ELR (cell line): Measurements from ENCODE around the gene CCDC33.

Experiments used
- DNase-seq: peaks from one replicate; pipeline ENCODE4 v3.0.0-alpha.2; 2015; ENCODE audit warnings: low read depth

CCDC33 gene

DNA sequence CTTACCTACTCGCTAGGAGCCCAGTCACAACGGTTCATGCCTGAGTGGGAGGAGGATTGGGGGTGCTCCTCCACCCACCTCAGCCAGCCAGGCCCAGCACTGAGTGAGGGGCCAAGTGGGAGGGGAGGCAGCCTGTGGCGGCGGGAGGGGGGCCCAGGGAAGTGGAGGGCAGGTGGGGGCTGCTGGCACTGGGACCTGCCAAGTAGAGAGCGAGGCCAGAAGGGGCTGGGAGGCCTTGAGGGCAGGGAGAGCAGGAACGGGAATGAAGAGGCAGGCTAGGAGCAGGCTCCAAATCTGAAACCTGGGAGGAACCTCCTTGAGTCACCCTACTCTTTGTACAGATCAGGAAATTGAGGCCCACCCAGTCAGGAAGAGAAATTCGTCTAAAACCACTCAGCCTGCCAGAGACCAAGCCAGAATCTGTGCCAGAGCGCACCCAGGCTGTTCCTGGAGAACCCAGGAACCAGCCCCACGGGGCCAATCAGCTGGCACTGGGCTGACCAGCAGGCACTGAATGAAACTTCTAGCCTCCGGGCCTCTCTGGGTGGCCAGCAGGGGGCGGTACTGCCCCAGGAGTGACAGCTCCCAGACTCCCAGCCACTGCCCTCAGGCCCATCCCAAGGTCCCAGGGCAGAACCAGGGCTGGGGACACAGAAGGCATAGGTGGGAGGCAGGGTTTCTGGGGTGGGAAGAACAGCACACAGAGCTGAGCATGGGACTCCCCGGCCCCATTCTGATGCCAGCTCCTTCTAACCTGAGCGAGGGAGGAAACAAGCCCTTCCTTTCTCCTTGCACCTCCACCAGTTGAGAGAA, 146.1 kb downstream of the CCDC33 start:
- peak; percentile 84 for DNase-seq

DNA sequence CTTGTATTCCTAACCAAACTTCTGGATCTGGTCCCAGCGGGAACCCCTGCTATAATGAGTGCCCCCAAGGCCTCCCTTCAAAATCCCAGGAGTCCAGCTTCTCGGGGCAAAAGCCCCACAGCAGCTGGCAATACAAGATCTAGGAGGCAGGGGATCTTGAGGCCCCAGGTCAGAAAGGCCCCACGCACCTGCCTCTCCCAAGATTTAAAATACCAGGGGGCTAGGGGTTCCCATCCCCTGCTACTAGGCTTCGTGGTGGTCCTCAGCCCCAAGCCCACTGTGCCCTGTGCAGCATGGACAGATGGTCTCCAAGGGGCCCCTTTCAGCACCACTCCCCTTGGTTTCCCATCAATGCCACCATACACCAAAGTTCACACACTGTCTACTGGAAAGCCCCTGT, 147.2 kb downstream of the CCDC33 start:
- no peak for DNase-seq

GRCh38 chr15:74383695-74384565, 147.8 kb downstream of the CCDC33 start:
- DNase-seq: peak; percentile 77

- no peak for DNase-seq
Observed at GRCh38 chr15:74384566-74384880, 148.4 kb downstream of the CCDC33 start.

DNA sequence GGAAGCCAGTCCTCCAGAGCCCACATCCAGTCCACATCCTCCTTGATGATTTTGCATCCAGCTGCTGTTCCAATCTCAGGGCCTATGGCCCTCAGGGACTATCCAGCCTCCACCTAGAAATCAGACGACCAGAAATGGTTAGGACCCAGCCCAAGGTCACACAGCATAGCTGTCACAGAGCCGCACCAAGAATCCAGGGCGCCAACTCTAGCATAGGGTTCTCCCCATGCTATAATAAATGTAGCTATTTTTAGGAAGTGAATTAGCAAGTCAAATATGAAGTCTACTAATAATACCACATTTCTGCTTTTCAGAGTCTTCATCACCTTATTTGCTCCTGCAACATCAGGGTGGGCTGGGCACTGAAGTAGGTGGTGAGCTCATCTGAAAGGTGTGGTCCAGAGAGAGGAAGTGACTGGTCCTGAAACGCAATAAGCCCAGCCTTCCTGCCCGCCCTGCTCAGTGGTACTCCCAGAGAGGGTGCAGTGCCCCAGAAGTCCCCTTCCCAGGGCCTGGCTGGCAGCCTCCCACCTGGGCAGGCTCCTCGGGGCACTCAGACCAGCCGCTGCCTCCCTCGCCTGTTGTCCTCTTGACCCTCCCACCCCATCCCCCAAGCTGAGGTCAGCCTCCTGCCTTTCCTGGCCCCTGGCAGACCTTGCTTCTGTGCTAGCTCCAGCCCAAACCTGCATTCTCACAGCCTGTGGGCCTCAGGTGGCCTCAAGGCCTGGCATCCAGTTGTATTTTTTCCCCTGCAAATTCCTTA, 148.9 kb downstream of the CCDC33 start:
- DNase-seq: peak; percentile 83

- no peak for DNase-seq
Observed at GRCh38 chr15:74385733-74386132, 149.6 kb downstream of the CCDC33 start.
